ENCODE data around the gene PTPRN2.
"Not testable (repeated sequence)": the region's sequence is repeated elsewhere in the genome, so short reads cannot be mapped to it uniquely, and the experiment has no call there.

PTPRN2 gene

GRCh38 chr7:157502701-157503111 is 1084.9 kb downstream of the PTPRN2 start:
- DNase-seq (ENCODE audit: low read depth in 2 of 2), result peak; percentile 15 to 19

- DNase-seq (ENCODE audit: low read depth in 2 of 2), result no peak
These were observed 1086.0 kb downstream of the PTPRN2 start for GRCh38 chr7:157501581-157501980.

GRCh38 chr7:157500989-157501540 is 1086.6 kb downstream of the PTPRN2 start:
- DNase-seq (ENCODE audit: low read depth in 2 of 2), result not testable (repeated sequence)

- no peak for DNase-seq (ENCODE audit: low read depth in 2 of 2)
These were observed 1087.3 kb downstream of the PTPRN2 start for GRCh38 chr7:157500171-157500960.

- DNase-seq (ENCODE audit: low read depth in 2 of 2), result no peak
These were observed 1087.8 kb downstream of the PTPRN2 start for GRCh38 chr7:157499835-157500153.

- DNase-seq (ENCODE audit: low read depth in 2 of 2), result no peak
These were observed 1088.3 kb downstream of the PTPRN2 start for GRCh38 chr7:157499121-157499834.

GRCh38 chr7:157498657-157499056 is 1089.0 kb downstream of the PTPRN2 start:
- DNase-seq (ENCODE audit: low read depth in 2 of 2), result no peak

- DNase-seq (ENCODE audit: low read depth in 2 of 2), result no peak
These were observed 1089.6 kb downstream of the PTPRN2 start for GRCh38 chr7:157497744-157498651.

GRCh38 chr7:157497367-157497743 is 1090.3 kb downstream of the PTPRN2 start:
- no peak for DNase-seq (ENCODE audit: low read depth in 2 of 2)

GRCh38 chr7:157496416-157497275 is 1091.0 kb downstream of the PTPRN2 start:
- no peak for DNase-seq (ENCODE audit: low read depth in 2 of 2)

- no peak for DNase-seq (ENCODE audit: low read depth in 2 of 2)
These were observed 1092.0 kb downstream of the PTPRN2 start for GRCh38 chr7:157495594-157495993.

- no peak for DNase-seq (ENCODE audit: low read depth in 2 of 2)
These were observed 1092.5 kb downstream of the PTPRN2 start for GRCh38 chr7:157495177-157495553.

GRCh38 chr7:157494506-157495176 is 1093.0 kb downstream of the PTPRN2 start:
- no peak for DNase-seq (ENCODE audit: low read depth in 2 of 2)

- no peak for DNase-seq (ENCODE audit: low read depth in 2 of 2)
These were observed 1093.8 kb downstream of the PTPRN2 start for GRCh38 chr7:157493776-157494175.

- DNase-seq (ENCODE audit: low read depth in 2 of 2), result no peak
These were observed 1094.6 kb downstream of the PTPRN2 start for GRCh38 chr7:157493017-157493416.

GRCh38 chr7:157490465-157490912 is 1097.1 kb downstream of the PTPRN2 start:
- no peak for DNase-seq (ENCODE audit: low read depth in 2 of 2)

- DNase-seq (ENCODE audit: low read depth in 2 of 2), result not testable (repeated sequence)
These were observed 1097.8 kb downstream of the PTPRN2 start for GRCh38 chr7:157489870-157490269.

All from stimulated activated CD8-positive, alpha-beta memory T cell treated with anti-CD3 and anti-CD28 coated beads, Interleukin-7, amount 100 ng/mL, for 1 hour (primary cell).